HCT116 (cell line): ENCODE measurements around the gene TNFRSF19. TPM values are rescaled to one million over a fixed set of nuclear protein-coding genes. Genes with fewer than 3 reads are reported as not detected.

Source experiments
- ATAC-seq: fragments of 200-7000 bp; cut with Tn5 transposase; 2 replicates; pipeline ENCODE4 v1.9.1; 2020; ENCODE audit warnings: mild to moderate bottlenecking, moderate library complexity
- BruUV-seq: library from RNA; stranded (reverse); fragments of 400-500 nt; replicated peaks from 2 replicates; lab custom pipeline; 2021; lab: Mats Ljungman, UMichigan
- CTCF ChIA-PET: fragments of 300-600 bp; sonication (Branson Sonifier 250); formaldehyde crosslinking; loops from one replicate; lab custom pipeline; 2021; ENCODE audit warnings: antibody characterized with exemption; lab: Charles Lee
- POLR2A ChIA-PET: fragments of 300-600, 350-600 bp; sonication (Branson Sonifier 250); formaldehyde crosslinking; loops from one replicate; lab custom pipeline; 2021; ENCODE audit warnings: antibody characterized with exemption; lab: Charles Lee
- RAD21 ChIA-PET, 2 experiments: fragments of 300-600 bp; sonication (Branson Sonifier 250); formaldehyde crosslinking; loops; one replicate each; lab custom pipeline; 2023; ENCODE audit warnings: low total read pairs in 2 of 2; ENCODE audit not compliant: uncharacterized antibody in 2 of 2, unreplicated experiment in 2 of 2, low non-redundant PET in 1 of 2; lab: Charles Lee
- DNase-seq: peaks from one replicate; pipeline ENCODE4 v3.0.0-alpha.2; 2010; ENCODE audit warnings: low read depth, low spot score
- H2AFZ ChIP-seq: fragments of 200-600 bp; shearing (Covaris generic), sonication (generic); 2 replicates; pipeline ENCODE4 v1.6.1; 2017; ENCODE audit warnings: low read depth, mixed run types, mixed read lengths, antibody characterized with exemption, low read length; ENCODE audit not compliant: poor library complexity, severe bottlenecking
- H3K27ac ChIP-seq: 2 replicates; pipeline ENCODE4 v1.5.1; 2012; ENCODE audit warnings: low read depth, low read length
- H3K27me3 ChIP-seq: fragments of 200-600 bp; sonication (generic); 2 replicates; pipeline ENCODE4 v1.6.1; 2016; ENCODE audit warnings: mixed run types, low read length, mixed read lengths; ENCODE audit not compliant: insufficient read depth
- H3K36me3 ChIP-seq, 2 experiments: fragments of 200-500 bp in 1 of 2; fragments of 200-600 bp in 1 of 2; sonication (Bioruptor generic) in 1 of 2; sonication (generic) in 1 of 2; 2 replicates each; pipeline versions ENCODE4 v1.5.1 to v1.6.1; 2014 to 2016; ENCODE audit warnings: low read length in 2 of 2, inconsistent platforms in 1 of 2, mixed read lengths in 1 of 2, mixed run types in 1 of 2; ENCODE audit not compliant: insufficient read depth in 2 of 2, control insufficient read depth in 1 of 2
- H3K4me1 ChIP-seq, 2 experiments: fragments of 200-600 bp in 1 of 2; sonication (generic) in 1 of 2; 2 replicates each; pipeline versions ENCODE4 v1.5.1 to v1.6.1; 2012 to 2017; ENCODE audit warnings: low read length in 2 of 2, inconsistent platforms in 1 of 2, mild to moderate bottlenecking in 1 of 2, mixed read lengths in 1 of 2, mixed run types in 1 of 2, moderate library complexity in 1 of 2; ENCODE audit not compliant: insufficient read depth in 2 of 2, control insufficient read depth in 1 of 2
- H3K4me2 ChIP-seq: fragments of 200-600 bp; sonication (generic); 2 replicates; pipeline ENCODE4 v1.6.1; 2017; ENCODE audit warnings: mixed run types, low read length, mixed read lengths
- H3K4me3 ChIP-seq, 2 experiments: fragments of 200-600 bp in 1 of 2; sonication (generic) in 1 of 2; replicated peaks in 1 of 2; 2 replicates each; pipeline ENCODE4 v1.5.1; 2011 to 2016; ENCODE audit warnings: low read length in 2 of 2, control low read depth in 1 of 2, low read depth in 1 of 2, mild to moderate bottlenecking in 1 of 2, mixed read lengths in 1 of 2, mixed run types in 1 of 2
- H3K79me2 ChIP-seq: fragments of 200-600 bp; sonication (generic); 2 replicates; pipeline ENCODE4 v1.6.1; 2017; ENCODE audit warnings: mild to moderate bottlenecking, mixed run types, low read length, moderate library complexity, mixed read lengths; ENCODE audit not compliant: insufficient read depth
- H3K9ac ChIP-seq: fragments of 200-600 bp; sonication (generic); 2 replicates; pipeline ENCODE4 v1.6.1; 2016; ENCODE audit warnings: low read length, mixed read lengths
- H3K9me2 ChIP-seq: fragments of 200-600 bp; sonication (generic), shearing (Covaris generic); 2 replicates; pipeline ENCODE4 v1.6.1; 2017; ENCODE audit warnings: mixed run types, mild to moderate bottlenecking, moderate library complexity; ENCODE audit not compliant: insufficient read depth
- H3K9me3 ChIP-seq, 2 experiments: fragments of 200-500 bp in 1 of 2; fragments of 200-600 bp in 1 of 2; sonication (Bioruptor generic) in 1 of 2; sonication (generic) in 1 of 2; 2 replicates each; pipeline ENCODE4 v1.6.1; 2014 to 2017; ENCODE audit warnings: low read length in 2 of 2, mixed read lengths in 2 of 2, inconsistent platforms in 1 of 2, low read depth in 1 of 2, mild to moderate bottlenecking in 1 of 2, mixed run types in 1 of 2, moderate library complexity in 1 of 2; ENCODE audit not compliant: control insufficient read depth in 1 of 2, insufficient read depth in 1 of 2
- H4K20me1 ChIP-seq: fragments of 200-600 bp; sonication (generic), shearing (Covaris generic); 2 replicates; pipeline ENCODE4 v1.6.1; 2017; ENCODE audit warnings: mixed run types, mild to moderate bottlenecking, moderate library complexity; ENCODE audit not compliant: insufficient read depth
- CBX3 ChIP-seq: IDR thresholded peaks from 2 replicates; pipeline ENCODE4 v1.6.1; 2012; ENCODE audit warnings: low read depth
- CEBPB ChIP-seq: IDR thresholded peaks from 2 replicates; pipeline ENCODE4 v1.6.1; 2012; ENCODE audit warnings: low read depth
- CTCF ChIP-seq, 3 experiments: fragments of 200-600 bp in 1 of 3; sonication (generic) in 1 of 3; IDR thresholded peaks in 2 of 3; conservative IDR thresholded peaks in 1 of 3; 2 replicates each; pipeline ENCODE4 v1.5.1; 2012 to 2017; ENCODE audit warnings: low read depth in 2 of 3, low read length in 2 of 3, antibody characterized with exemption in 1 of 3, borderline replicate concordance in 1 of 3, control low read depth in 1 of 3, mild to moderate bottlenecking in 1 of 3, mixed read lengths in 1 of 3, mixed run types in 1 of 3, moderate library complexity in 1 of 3; ENCODE audit not compliant: insufficient read depth in 1 of 3
- EGR1 ChIP-seq: IDR thresholded peaks from 2 replicates; pipeline ENCODE4 v1.6.1; 2012; ENCODE audit warnings: low read depth
- ELF1 ChIP-seq: IDR thresholded peaks from 2 replicates; pipeline ENCODE4 v1.6.1; 2012; ENCODE audit warnings: low read depth, borderline replicate concordance
- EZH2 ChIP-seq: fragments of 200-600 bp; sonication (generic); IDR thresholded peaks from 2 replicates; pipeline ENCODE4 v1.6.1; 2017; ENCODE audit warnings: antibody characterized with exemption, mixed run types
- EZH2phosphoT487 ChIP-seq: fragments of 200-600 bp; IDR thresholded peaks from 2 replicates; pipeline ENCODE4 v1.6.1; 2018; ENCODE audit warnings: antibody characterized with exemption, borderline replicate concordance
- FOSL1 ChIP-seq: IDR thresholded peaks from 2 replicates; pipeline ENCODE4 v1.6.1; 2012; ENCODE audit warnings: low read depth
- POLR2A ChIP-seq: IDR thresholded peaks from 2 replicates; pipeline ENCODE4 v1.7.0; 2011; ENCODE audit warnings: borderline replicate concordance; ENCODE audit not compliant: insufficient read depth, insufficient read length; ENCODE audit errors: extremely low read depth
- POLR2AphosphoS5 ChIP-seq: IDR thresholded peaks from 2 replicates; pipeline ENCODE4 v1.6.1; 2011; ENCODE audit warnings: mild to moderate bottlenecking, low read depth, low read length, moderate library complexity
- REST ChIP-seq: IDR thresholded peaks from 2 replicates; pipeline ENCODE4 v1.6.1; 2012; ENCODE audit warnings: low read depth
- SIN3A ChIP-seq: IDR thresholded peaks from 2 replicates; pipeline ENCODE4 v1.6.1; 2012; ENCODE audit warnings: low read depth
- SP1 ChIP-seq: IDR thresholded peaks from 2 replicates; pipeline ENCODE4 v1.6.1; 2012; ENCODE audit warnings: low read depth
- SRF ChIP-seq: IDR thresholded peaks from 2 replicates; pipeline ENCODE4 v1.6.1; 2012; ENCODE audit warnings: low read depth
- TCF7L2 ChIP-seq: IDR thresholded peaks from 2 replicates; pipeline ENCODE4 v1.7.0; 2011; ENCODE audit warnings: borderline replicate concordance, inconsistent platforms; ENCODE audit not compliant: insufficient read depth, insufficient read length; ENCODE audit errors: extremely low read depth
- YY1 ChIP-seq: IDR thresholded peaks from 2 replicates; pipeline ENCODE4 v1.6.1; 2011; ENCODE audit warnings: low read length, low read depth, moderate library complexity, mild to moderate bottlenecking; ENCODE audit not compliant: insufficient replicate concordance; ENCODE audit errors: extremely low read depth
- ZFX ChIP-seq: fragments of 450-650 bp; IDR thresholded peaks from 2 replicates; pipeline ENCODE4 v1.6.1; 2017
- ZNF274 ChIP-seq: fragments of 200-500 bp; sonication (Bioruptor generic); IDR thresholded peaks from 2 replicates; pipeline ENCODE4 v1.6.1; 2014; ENCODE audit warnings: mild to moderate bottlenecking, low read depth, low read length, inconsistent platforms
- intact Hi-C: fragments of 100-400 bp; cut with micrococcal nuclease; formaldehyde crosslinking; loops from 2 replicates; pipeline ENCODE4 v1.10.0; 2022
- total RNA-seq: library from RNA; stranded (reverse); gene quantifications from one replicate; pipeline ENCODE4 v1.2.1, GENCODE V29; 2021; ENCODE audit not compliant: unreplicated experiment
- TF ChIP-seq, protein P1 (sequence below): IDR thresholded peaks from 2 replicates; pipeline ENCODE4 v1.6.1; 2012

Gene TNFRSF19
- total RNA-seq, 1 experiment from 2014 or later = 1.1 TPM

DNA sequence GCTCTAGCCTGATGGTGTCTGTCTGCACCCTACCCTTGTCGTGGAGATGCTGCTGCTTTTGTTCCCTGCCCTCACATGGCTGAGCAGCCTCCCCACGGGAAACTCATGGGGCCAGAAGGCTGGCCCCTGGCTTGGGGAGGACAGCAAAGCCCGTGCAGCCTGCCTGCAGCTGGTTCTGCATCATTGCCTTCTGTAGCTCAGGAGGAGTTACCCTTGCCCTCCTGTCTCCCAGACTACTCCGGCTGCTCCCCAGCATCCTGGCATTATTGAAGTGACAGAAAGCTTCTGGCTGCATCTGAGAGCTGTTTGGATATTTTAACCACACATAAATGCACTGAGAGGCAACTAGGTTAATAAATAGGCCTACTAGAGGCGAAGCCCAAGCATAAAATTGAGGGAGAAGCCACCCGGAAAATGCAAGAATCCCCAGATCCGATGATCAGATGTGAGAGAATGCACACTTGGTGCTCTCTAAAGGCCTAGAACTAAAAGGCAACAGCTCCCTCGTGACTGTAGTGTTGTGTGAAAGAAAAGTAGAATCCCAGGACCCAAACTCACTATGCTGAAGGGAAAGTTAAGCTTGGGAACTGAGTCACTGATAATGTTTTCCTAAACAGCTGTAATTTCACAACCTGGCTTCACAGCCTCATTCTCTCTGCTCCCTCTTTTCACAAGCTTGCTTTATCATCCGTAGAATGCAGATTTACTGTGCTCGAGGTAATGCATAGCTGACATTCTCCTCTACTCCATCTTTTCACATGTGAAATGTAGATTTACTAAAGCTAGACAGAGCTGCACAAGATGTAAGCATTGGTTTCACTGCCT, 110.8 kb downstream of the TNFRSF19 start:
- H3K9me2 ChIP-seq = no peaks in the 10 kb centered on the region
- ChIA-PET POLR2A (no interaction called here), RAD21 (no interaction called here), CTCF (no interaction called here)
- H3K9me3 ChIP-seq = no peaks in the 10 kb centered on the region
- H4K20me1 ChIP-seq = no peaks in the 10 kb centered on the region
- H3K4me1 ChIP-seq = no peaks in the 10 kb centered on the region
- no peak overlapping the region for H3K4me2 ChIP-seq
- H3K4me3 ChIP-seq = no peak overlapping the region
- no peaks in the 10 kb centered on the region for H3K36me3 ChIP-seq
- no peaks in the 10 kb centered on the region for H3K79me2 ChIP-seq
- ATAC-seq (no peak), DNase-seq (no peak)
- no TSS peak for BruUV-seq
- no peak overlapping the region for H3K9ac ChIP-seq
- intact Hi-C loops = no loop called here
- H2AFZ ChIP-seq = no peak overlapping the region
- TF ChIP-seq FOSL1 (no peak), CTCF (IDR thresholded peaks at IDR 0.05 in 2 of 3, conservative IDR thresholded peaks at IDR 0.05 in 1 of 3; ENCODE audit: borderline replicate concordance in 1 of 3, insufficient read depth in 1 of 3, low read depth in 2 of 3, low read length in 2 of 3) (no peak), EZH2 (no peak), EZH2phosphoT487 (no peak), SIN3A (no peak), REST (no peak), POLR2A (no peak), EGR1 (no peak), TCF7L2 (no peak), ZNF274 (no peak), CEBPB (no peak), CBX3 (no peak), ZFX (no peak), SRF (no peak), YY1 (no peak), SP1 (no peak), POLR2AphosphoS5 (no peak), ELF1 (no peak)
- TF ChIP-seq, protein P1, sequence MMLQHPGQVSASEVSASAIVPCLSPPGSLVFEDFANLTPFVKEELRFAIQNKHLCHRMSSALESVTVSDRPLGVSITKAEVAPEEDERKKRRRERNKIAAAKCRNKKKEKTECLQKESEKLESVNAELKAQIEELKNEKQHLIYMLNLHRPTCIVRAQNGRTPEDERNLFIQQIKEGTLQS = no peak
- 0 out of 2 replicates have a peak, but pooled peaks cover 3% of the 10 kb centered on the region for H3K27me3 ChIP-seq
- no peak overlapping the region for H3K27ac ChIP-seq
